NCI-H1436 treated with DMSO at 0.1 percent for 48 hours (cell line): Measurements from ENCODE around the gene PPA2.
A peak's percentile ranks its signal among the peaks of the same experiment; 100 is the strongest.

Experiments
- DNase-seq: peaks from one replicate; lab custom pipeline; 2025; lab: John Stamatoyannopoulos, UW

The PPA2 gene

DNA sequence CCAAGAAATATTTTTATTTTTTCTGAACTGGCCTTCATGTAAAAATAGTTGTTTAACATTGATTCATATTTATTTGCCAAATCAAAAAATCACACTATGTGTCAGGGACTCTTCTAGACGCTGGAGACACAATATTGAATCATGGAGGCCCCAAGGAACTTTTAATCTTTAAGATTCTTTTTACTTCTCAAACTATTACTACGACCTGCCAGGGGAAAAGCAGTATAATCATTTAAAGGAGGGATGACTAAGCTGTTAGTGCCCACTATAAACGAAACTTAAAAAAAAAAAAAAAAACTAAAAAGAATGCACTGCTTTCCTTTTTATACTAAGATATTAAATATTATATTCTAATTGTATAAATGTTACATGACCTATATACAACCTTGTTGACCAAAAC is 84.7 kb downstream of the PPA2 start:
- DNase-seq, result no peak

- no peak for DNase-seq
Measured at GRCh38 chr4:105387466-105387865, 86.4 kb downstream of the PPA2 start.

DNA sequence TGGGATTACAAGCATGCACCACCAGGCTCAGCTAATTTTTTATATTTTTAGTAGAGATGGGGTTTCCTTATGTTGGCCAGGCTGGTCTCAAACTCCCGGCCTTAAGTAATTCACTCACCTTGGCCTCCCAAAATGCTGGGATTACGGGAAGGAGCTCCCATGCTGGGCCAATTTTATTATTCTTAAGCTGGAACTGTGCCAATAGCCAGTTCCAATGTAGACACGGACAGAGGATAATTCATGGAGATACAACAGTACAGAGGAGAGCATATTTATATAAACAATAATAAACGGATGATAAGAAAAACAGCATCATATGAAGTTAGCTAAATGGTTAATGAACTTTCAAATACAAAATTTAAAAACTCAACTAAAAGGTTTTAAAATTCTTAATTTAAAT is 87.8 kb downstream of the PPA2 start:
- DNase-seq, result no peak

DNA sequence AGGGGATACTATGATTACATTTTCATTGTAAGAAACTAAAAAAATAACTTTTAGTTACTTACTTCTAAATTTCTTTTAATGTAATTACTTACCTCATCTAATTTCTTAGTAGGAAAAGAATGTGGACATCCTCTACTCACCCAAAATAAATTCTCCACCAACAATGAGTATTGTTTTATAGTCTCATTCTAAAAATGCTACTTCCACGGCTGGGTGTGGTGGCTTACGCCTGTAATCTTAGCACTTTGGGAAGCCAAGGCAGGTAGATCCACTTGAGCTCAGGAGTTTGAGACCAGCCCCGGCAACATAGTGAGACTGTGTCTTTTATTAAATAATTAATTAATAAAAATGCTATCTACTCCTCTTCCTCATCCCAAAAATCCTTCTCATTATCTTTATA is 99.8 kb downstream of the PPA2 start:
- no peak for DNase-seq

DNA sequence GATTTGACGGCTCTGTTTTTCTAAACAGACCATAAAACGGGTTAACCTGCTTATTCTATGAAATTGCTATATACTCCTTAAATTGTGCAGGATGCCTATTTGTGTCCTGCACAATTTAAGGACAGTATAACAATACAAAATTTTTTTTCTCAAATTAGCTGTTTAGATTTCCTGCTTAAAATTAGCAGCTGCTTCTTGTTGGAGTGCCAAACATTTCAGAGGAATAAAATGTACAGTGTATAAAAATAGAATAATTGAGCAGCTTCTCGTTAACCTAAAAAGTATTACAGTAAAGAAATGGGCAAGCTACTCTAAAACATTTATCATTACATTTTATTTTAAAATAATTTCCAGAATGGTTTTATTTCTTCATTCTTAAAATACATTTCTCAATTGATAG is 100.5 kb downstream of the PPA2 start:
- no peak for DNase-seq

- DNase-seq, result no peak
Measured at GRCh38 chr4:105369988-105370387, 103.9 kb downstream of the PPA2 start.

DNA sequence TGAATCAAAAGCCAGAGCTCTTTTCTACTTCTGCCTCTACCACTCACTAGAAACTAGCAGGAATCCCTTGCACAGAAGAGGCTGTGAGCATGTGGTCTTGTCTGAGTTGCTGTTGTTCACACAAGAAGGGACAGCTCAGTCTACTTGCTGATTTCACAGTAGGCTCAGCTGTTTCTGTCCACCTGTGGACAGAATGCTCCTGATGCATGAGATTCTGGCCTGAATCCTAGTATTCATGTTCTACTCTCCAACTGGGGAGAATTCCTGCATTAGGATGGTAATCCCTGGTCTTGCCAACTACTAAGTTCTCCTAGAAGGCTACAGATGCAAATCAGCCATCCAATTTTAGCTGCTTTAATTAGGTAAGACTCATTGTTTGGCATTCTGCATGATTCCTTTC is 112.8 kb downstream of the PPA2 start:
- DNase-seq, result no peak

GRCh38 chr4:105357258-105357980 is 116.4 kb downstream of the PPA2 start:
- DNase-seq, result no peak

DNA sequence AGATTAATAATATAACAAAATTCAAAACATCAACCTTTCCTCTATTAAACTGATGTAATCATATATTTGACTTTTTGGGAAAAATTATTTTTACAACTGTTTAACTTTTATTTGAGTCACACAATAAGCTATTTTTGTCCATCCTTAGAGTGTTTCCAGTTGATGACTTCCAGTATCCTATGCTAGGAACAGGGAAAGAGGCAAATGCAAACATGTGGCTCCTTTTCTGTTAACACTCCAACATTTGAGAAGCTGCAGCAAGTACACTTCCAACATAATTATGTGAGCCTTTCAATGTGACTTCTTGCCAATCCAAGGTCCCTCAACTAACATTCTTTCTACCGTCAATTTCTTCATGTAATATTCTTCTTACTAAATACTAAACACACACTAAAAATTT is 117.7 kb downstream of the PPA2 start:
- no peak for DNase-seq

DNA sequence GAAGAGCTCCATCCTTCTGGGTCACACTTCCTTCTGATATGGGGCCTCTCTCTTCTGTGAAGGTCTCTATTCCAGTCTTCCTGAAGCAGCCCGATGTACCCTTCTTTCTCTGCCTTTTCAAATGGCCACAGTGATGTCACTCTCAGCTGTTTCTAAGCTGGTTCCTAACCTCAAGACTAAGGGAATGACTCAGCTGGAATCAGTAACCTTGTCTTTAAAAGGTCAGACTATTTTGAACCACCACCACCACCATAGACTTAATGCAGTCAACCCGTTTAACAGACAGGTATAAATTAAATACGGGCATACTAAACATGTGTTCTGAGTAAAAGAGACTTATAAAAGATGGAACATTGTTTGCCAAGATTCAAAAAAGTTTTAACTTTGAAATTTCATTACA is 121.0 kb downstream of the PPA2 start:
- no peak for DNase-seq

DNA sequence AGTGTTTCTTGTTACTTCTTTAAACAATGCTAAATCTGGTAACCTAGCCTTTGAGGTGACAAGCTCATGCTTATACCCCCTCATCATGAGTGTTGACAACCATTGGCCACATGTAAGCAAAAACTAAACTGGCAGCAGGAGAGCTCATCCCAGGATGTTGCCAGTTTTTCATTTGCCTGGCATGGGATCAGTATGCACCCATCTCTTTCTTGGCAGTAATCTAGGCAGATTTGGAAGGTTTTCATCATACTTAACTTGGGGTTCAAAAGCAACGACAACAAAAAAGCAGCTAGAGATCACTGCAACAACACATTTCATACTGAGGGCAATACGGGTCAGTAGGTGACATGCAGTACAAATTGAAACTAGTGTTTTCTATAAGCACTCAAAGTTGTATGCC is 122.0 kb downstream of the PPA2 start:
- DNase-seq, result no peak

- DNase-seq, result no peak
Measured at GRCh38 chr4:105350859-105351490, 122.9 kb downstream of the PPA2 start.

DNA sequence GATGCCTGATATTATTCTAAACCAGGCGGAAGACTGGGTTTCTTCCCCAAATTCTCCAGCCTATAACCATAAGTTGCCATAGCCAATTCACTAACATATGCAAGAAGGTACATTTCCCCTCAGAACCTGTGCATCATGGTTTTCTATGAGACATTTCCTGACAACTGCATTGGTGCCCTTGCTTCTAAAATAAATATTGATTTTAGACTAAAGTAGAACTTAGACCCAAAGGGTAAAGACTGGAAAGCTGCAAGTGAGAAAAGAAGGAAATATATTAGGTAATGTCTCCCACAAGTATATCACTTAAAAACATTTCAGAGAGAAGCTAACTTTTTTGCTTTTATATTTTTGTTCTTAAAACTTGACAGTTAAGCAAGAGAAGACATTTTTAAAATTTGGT is 125.1 kb downstream of the PPA2 start:
- no peak for DNase-seq

DNA sequence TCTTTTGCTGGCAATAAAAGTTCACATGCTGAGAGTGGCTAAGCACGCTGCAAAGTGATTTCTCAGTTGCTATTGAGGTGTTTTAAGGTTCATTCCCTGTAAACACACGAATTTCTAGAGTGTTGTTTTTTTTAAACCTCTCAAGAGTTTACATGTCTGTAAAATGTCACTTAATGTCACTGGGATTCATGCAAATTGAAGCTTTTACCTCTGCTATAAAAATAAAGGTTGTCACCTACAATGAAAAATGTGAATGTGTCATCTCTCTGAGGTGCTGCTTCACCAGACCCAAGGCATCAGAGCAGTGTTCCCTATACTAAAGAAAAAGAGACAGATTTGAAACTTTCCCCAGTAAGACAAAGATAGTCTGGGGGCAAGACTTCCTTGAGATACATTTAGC is 127.0 kb downstream of the PPA2 start:
- DNase-seq, result no peak

- DNase-seq, result no peak
Measured at GRCh38 chr4:105345838-105346237, 128.0 kb downstream of the PPA2 start.

DNA sequence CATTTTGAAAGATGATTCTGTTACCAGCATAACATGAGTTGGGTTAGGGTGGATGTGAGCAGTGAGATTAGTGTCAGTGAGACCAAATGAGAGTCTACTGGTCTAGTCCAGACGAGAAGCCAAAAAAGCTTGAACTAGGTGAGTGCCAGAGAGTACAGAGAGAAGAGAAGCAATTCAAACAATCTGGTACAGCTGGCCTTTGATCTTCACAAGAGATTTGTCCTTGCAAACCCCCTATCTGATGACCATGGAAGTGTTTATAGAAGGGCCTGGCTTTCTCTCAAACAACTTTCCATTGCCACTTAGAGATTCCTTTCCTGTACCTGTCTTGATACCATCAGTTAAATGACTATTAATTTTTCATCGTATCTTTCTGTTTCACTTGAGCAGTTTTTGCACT is 128.5 kb downstream of the PPA2 start:
- DNase-seq, result no peak

DNA sequence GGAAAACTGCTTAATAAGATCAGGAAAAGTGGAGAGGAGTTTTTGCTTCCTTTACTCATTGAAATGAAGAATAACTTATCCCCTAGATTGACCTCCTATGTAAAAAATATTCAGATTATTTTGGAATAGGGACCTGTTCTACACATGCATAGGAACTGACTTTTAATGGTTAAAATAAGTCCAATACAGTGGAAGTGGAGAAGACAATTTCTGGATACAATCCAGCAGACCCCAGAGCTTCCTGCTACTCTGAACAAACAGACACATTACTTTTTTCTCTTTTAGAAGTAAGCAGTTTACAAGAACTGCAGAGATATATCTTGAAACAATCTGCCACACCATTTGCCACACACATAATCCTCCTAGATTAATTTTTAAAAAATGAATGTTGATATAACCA is 129.7 kb downstream of the PPA2 start:
- no peak for DNase-seq

GRCh38 chr4:105343146-105343931 is 130.5 kb downstream of the PPA2 start:
- peak; percentile 1 for DNase-seq

DNA sequence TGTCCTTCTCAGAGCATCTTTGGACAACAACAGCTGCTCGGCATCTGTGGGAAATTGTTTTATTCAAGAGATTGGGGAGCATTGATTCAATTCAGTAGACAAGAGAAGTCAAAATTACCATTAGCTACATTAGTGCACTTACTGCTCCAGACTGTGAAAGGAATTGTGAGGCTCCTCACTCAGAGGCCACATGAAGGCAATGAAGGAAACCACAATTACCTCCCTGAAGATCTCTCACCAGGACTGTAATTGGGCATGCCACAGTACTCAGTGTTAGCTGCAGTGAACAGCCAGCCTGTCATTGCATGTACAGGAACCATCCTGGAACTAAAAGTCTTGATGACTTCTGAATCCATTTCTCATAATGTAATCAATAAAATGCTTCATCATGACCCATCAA is 144.8 kb downstream of the PPA2 start:
- no peak for DNase-seq

GRCh38 chr4:105327956-105328355 is 145.9 kb downstream of the PPA2 start:
- DNase-seq, result no peak

GRCh38 chr4:105327222-105327621 is 146.6 kb downstream of the PPA2 start:
- no peak for DNase-seq
